Nephron progenitor cell (in vitro differentiated cells): ENCODE measurements around the gene VSTM5.

Source experiments
- DNase-seq: peaks from one replicate; pipeline ENCODE4 v3.0.0; 2021
- H3K27ac Mint-ChIP-seq: 2 replicates; pipeline ENCODE4 v1.8.0; 2021; ENCODE audit warnings: mild to moderate bottlenecking, moderate library complexity, mixed read lengths
- H3K27me3 Mint-ChIP-seq: 2 replicates; pipeline ENCODE4 v1.8.0; 2021; ENCODE audit warnings: mild to moderate bottlenecking, low read depth, mixed read lengths; ENCODE audit not compliant: poor library complexity
- H3K36me3 Mint-ChIP-seq: 2 replicates; pipeline ENCODE4 v1.8.0; 2021; ENCODE audit warnings: low read depth, mixed read lengths
- H3K4me1 Mint-ChIP-seq: 2 replicates; pipeline ENCODE4 v1.8.0; 2021; ENCODE audit warnings: mixed read lengths
- H3K4me3 Mint-ChIP-seq: 2 replicates; pipeline ENCODE4 v1.8.0; 2021; ENCODE audit warnings: mild to moderate bottlenecking, moderate library complexity, mixed read lengths
- H3K9me3 Mint-ChIP-seq: 2 replicates; pipeline ENCODE4 v1.8.0; 2021; ENCODE audit warnings: mild to moderate bottlenecking, moderate library complexity, mixed read lengths
- CTCF ChIP-seq: fragments of 200-600 bp; sonication (generic); IDR thresholded peaks from 2 replicates; pipeline ENCODE4 v1.5.0; 2021; ENCODE audit warnings: antibody characterized with exemption

The VSTM5 gene

GRCh38 chr11:93841446-93841845, 9.0 kb downstream of the VSTM5 start:
- H3K36me3 Mint-ChIP-seq, result no peaks in the 10 kb centered on the region
- no peak overlapping the region for H3K4me3 Mint-ChIP-seq
- no peak for DNase-seq
- H3K9me3 Mint-ChIP-seq, result no peaks in the 10 kb centered on the region
- TF ChIP-seq CTCF, result no peak
- no peaks in the 10 kb centered on the region for H3K27me3 Mint-ChIP-seq
- no peaks in the 10 kb centered on the region for H3K4me1 Mint-ChIP-seq
- H3K27ac Mint-ChIP-seq, result no peak overlapping the region

GRCh38 chr11:93840981-93841380, 9.4 kb downstream of the VSTM5 start:
- no peak overlapping the region for H3K27ac Mint-ChIP-seq

GRCh38 chr11:93840180-93840579, 10.2 kb downstream of the VSTM5 start:
- Mint-ChIP-seq H3K27ac (no peak overlapping the region), H3K9me3 (no peaks in the 10 kb centered on the region), H3K27me3 (no peaks in the 10 kb centered on the region), H3K4me3 (no peak overlapping the region), H3K4me1 (no peaks in the 10 kb centered on the region), H3K36me3 (no peaks in the 10 kb centered on the region)
- no peak for DNase-seq
- no peak for TF ChIP-seq CTCF

More at GRCh38 chr11:93840981-93841380, 9.4 kb downstream of the VSTM5 start:
- TF ChIP-seq CTCF, result no peak
- Mint-ChIP-seq H3K36me3 (no peaks in the 10 kb centered on the region), H3K4me1 (no peaks in the 10 kb centered on the region), H3K27me3 (no peaks in the 10 kb centered on the region), H3K4me3 (no peak overlapping the region), H3K9me3 (no peaks in the 10 kb centered on the region)
- no peak for DNase-seq

GRCh38 chr11:93838967-93839366, 11.5 kb downstream of the VSTM5 start:
- no peaks in the 10 kb centered on the region for H3K27me3 Mint-ChIP-seq
- H3K9me3 Mint-ChIP-seq, result no peaks in the 10 kb centered on the region
- no peak overlapping the region for H3K4me3 Mint-ChIP-seq
- H3K36me3 Mint-ChIP-seq, result no peaks in the 10 kb centered on the region
- TF ChIP-seq CTCF, result no peak
- DNase-seq, result no peak
- no peaks in the 10 kb centered on the region for H3K4me1 Mint-ChIP-seq
- no peak overlapping the region for H3K27ac Mint-ChIP-seq

GRCh38 chr11:93832780-93833179, 17.6 kb downstream of the VSTM5 start:
- no peak overlapping the region for H3K4me3 Mint-ChIP-seq
- no peaks in the 10 kb centered on the region for H3K27me3 Mint-ChIP-seq
- H3K9me3 Mint-ChIP-seq, result no peaks in the 10 kb centered on the region
- H3K4me1 Mint-ChIP-seq, result no peaks in the 10 kb centered on the region
- H3K36me3 Mint-ChIP-seq, result no peaks in the 10 kb centered on the region
- TF ChIP-seq CTCF, result no peak
- H3K27ac Mint-ChIP-seq, result no peak overlapping the region
- DNase-seq, result no peak

GRCh38 chr11:93831343-93832127, 18.9 kb downstream of the VSTM5 start:
- H3K36me3 Mint-ChIP-seq, result no peaks in the 10 kb centered on the region
- TF ChIP-seq CTCF, result no peak
- H3K4me1 Mint-ChIP-seq, result no peaks in the 10 kb centered on the region
- no peak overlapping the region for H3K4me3 Mint-ChIP-seq
- DNase-seq, result no peak
- no peaks in the 10 kb centered on the region for H3K9me3 Mint-ChIP-seq
- no peak overlapping the region for H3K27ac Mint-ChIP-seq
- no peaks in the 10 kb centered on the region for H3K27me3 Mint-ChIP-seq
